ENCODE measurements around the gene BPIFB2.
"Not testable (repeated sequence)": the region's sequence is repeated elsewhere in the genome, so short reads cannot be mapped to it uniquely, and the experiment has no call there.

BPIFB2 gene

DNA sequence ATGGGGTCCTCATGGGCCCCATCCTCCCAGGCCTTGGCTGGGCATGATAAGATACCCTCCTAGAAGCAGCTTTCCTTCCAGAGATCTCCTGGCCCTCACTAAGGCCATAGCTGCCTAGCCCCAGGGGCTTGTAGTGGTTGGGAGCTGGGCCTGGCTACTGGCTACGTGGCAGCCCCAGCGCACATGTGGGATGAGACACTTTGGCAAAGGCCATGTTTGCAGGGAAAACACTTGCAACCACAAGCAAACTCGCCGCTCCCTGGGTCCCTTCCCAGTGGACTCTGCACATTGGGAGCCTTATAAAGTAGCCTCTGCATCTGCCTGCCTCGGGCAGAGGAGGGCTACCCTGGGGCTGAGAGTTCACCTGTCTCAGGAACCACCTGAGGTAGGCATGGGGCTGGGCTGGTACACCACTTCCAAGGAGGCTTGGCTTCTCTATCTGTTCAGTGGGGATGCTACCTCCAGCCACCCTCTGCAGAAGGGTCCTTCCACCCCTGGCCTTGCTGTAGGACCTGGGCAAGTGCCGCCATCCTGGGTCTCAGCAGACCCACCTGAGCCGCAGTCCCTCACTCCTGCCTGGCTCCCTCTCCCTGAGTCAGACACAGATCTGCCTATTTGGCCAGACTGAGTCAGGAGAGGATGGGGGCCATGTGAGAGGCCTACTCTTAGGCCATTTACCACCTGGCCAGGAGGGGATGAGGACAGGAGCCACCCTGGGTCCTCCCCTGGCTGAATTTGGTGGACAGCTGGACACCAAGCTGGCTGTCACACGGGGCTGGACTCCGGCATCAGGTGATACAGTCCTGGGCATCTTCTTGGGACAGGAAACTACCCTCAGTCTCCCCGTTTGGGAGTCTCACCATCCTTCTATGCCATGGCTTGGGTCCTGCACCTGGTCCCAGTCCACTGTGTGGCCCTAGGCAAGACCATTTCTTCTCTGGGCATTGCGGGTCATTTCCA lies at the start of gene BPIFB2:
Gene BPIFB2, plus strand, starts transcription at position 329 of the 960 bp plus-strand sequence. CDS start 871 bp downstream, outside the sequence.
- DNase-seq (ENCODE audit: low spot score): no peak

- peak; percentile 3 for DNase-seq (ENCODE audit: low spot score)
These were observed 48.9 kb upstream of the BPIFB2 start for GRCh38 chr20:32958574-32958973.

- peak; percentile 6 for DNase-seq (ENCODE audit: low spot score)
These were observed 47.9 kb upstream of the BPIFB2 start for GRCh38 chr20:32959351-32960221.

DNA sequence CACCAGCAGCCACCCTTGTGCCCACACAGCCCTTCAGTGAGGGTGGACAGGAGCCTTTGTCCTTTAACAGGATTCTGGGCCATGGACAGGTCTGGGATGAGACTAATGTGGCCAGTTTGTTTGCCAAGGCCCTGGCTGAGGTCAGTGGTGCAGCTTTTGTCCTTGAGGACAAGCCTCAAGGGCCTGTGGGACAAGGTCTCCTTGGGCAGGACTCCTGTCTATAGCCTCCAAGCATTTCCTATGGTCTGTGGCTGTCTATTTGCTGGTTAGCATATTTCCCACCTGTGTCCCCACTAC lies 47.3 kb upstream of the BPIFB2 start:
- DNase-seq (ENCODE audit: low spot score): no peak

DNA sequence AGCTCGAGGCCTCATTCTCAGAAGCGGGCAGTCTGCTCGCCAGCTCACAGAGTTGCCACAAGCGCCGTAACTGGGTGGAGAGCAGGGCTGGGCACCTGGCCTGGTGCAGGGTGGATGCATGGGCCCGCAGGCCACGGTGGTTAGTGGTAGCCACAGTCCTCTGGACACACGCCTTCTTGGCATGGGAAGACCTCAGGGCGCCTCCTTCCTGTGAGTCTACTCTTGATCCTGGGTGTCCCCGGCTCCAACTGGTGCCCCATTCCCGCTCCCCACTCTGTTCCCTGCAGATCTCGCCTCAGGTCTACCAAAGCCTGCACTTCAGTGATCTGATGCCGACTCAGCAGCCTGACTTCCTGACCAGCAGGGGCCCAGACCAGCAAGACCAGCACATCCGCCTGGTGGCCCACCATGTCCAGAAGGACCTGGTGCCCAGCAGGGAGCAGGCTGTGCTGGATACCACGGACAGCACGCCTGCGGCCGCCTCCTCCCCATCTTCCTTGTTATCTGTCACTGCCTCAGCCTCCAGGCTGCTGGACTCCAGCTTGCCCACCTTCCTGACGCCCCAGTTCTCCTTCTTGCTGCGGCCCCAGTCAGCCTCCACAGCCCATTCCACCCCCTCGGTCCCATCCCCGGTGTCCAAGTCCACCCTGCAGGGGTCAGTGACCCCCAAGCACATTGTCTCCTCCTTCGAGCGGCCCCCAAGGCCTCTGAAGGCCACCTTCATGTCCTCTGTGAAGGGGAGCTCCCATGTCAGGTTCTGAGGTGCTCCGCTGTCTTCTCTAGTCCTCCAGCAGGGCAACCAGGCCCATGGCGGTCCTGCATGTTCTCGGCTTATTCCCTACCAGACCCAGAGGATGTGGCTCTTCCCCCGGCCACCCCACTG lies 46.4 kb upstream of the BPIFB2 start:
- DNase-seq (ENCODE audit: low spot score): peak; percentile 5

DNA sequence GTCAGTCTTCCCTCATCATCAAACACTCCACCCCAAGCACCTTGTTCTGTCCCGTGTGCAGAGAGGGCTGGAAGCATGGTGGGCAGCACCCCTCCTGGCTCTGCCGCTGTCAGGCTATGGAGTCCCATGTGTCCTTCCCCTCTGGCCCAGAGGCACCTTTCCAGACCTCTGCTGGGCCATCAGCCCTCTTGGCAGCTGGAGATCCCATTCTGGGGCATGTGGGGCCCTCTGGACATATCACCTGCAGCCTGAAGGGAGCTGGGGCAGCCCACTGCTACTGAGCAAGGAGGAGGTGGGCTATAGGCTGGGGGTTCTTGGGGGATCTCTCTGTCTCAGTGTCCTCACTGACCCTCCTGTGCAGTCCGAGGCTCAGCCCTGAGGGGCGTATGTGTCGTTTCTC lies 45.5 kb upstream of the BPIFB2 start:
- peak; percentile 6 for DNase-seq (ENCODE audit: low spot score)

GRCh38 chr20:32962646-32963045 lies 44.9 kb upstream of the BPIFB2 start:
- not testable (repeated sequence) for DNase-seq (ENCODE audit: low spot score)

- DNase-seq (ENCODE audit: low spot score): peak; percentile 4
These were observed 44.3 kb upstream of the BPIFB2 start for GRCh38 chr20:32963176-32963575.

- no peak for DNase-seq (ENCODE audit: low spot score)
These were observed 42.9 kb upstream of the BPIFB2 start for GRCh38 chr20:32964575-32964974.

DNA sequence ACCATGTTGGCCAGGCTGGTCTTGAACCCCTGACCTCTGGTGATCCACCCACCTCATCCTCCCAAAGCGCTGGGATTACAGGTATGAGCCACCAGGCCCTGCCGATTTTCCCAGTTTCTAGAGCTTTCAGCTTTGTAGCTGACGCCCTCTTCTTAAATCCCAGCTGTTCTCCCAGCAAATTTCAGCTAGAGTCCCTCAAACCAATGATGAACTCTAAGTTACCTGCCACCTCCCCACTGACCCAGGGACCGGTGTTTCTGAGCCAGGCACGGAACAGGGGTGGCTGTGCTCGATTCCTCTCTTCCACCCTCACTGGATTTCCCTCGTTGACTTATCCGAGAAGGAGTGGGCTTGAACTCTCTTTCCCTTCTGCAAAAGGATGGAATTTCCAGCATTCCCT lies 42.4 kb upstream of the BPIFB2 start:
- DNase-seq (ENCODE audit: low spot score): no peak

DNA sequence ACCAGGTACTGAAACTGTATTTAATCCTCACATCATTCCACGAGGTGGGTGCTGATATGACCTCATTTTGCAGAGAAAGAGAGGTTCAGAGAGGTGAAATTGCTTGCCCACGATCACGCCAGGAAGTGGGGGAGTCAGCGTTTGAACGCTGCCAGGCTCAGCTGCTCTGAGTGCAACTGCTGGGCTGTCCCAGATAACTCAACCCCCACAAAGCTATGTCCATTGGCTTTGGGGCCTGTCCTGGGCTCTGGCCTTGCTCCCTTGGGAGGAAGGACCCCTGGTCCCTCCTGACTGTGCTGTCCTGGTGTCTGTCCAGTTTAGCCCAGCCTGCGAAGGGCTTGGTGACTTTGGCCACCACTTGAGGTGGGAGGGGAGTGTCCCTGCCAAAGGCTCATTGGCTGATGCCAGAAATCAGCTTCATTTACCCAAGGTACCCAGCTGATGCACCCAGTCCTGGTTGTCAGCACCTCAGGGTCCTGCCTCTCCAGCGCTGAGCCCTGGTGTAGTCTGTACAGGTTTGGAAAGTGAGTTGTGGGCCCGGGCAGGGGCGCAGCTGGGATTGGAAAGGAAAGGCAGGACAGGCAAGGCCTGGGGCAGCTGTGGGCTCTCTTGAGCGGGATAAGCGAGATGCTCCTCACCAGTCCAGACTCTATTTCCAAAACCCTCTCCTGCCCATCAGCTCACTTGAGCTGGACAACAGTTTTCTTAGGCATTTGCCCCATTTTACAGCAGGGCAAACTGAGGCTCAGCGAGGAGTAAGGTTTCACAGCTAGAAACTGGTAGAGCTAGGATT lies 41.7 kb upstream of the BPIFB2 start:
- DNase-seq (ENCODE audit: low spot score): peak; percentile 9

DNA sequence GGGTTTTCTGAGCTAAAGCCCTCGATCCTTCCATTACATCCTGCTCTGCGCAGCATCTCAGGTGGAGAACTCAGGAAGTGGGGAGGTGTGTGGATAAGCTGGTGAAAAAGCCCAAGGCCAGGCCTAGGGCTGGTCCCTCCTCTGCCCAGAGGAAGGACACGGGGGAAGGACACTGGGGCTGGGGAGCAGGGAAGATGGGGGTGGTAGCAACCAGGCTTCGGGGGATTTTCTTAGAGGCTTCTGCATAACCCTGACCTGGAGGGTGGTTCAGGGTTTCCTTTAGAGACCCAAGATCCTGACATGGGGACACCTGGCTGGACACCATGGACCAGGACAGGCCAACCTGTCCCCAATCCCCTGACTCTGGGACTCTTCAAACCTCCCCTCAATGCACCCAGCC lies 41.1 kb upstream of the BPIFB2 start:
- peak; percentile 2 for DNase-seq (ENCODE audit: low spot score)

DNA sequence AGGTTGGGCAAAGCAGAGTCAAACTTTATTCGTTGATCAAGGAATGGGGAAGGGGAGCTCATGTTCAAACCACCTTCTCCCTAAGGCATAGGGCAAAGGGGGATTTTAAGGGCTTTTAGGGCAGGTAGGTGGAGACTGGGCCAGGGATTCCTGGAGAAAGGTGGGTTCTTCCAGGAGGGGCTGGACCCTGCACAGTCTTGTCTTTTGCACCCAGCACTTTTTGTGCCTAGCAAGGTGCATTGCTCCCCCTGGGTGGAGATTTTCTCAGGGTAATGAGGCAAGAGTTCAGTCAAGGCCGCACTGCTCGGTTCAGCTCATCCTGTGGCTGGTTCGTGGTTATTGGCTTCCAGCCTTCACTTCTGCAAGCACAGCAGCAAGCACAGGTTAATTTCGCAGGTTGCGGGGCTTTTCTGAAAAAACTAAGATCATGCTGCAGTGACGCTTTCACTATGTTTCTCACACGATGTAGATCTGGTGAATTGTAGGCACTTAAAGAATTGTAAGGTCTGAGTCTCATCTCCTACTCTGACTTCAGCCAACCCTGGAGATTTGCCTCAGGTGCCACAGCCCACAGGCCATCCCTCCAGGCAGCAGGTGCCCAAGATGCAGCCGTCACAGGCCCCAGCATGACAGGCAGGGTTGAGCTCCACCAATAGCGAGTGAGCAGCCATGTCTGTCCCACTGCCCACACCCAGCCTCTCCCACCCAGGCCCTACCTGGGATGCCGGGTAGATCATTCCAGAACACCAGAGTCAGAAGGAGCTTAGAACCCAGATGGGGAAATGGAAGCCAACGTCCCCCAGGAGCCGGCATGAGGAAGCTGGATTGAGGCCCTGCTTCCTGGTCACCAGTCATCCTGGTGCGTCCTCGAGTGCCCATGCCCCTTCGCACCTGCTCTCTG lies 40.4 kb upstream of the BPIFB2 start:
- DNase-seq (ENCODE audit: low spot score): peak; percentile 7

GRCh38 chr20:32967961-32968457 lies 39.5 kb upstream of the BPIFB2 start:
- DNase-seq (ENCODE audit: low spot score): no peak

- no peak for DNase-seq (ENCODE audit: low spot score)
These were observed 38.8 kb upstream of the BPIFB2 start for GRCh38 chr20:32968478-32969241.

GRCh38 chr20:32969356-32970114 lies 38.0 kb upstream of the BPIFB2 start:
- DNase-seq (ENCODE audit: low spot score): no peak

GRCh38 chr20:32970115-32970972 lies 37.2 kb upstream of the BPIFB2 start:
- DNase-seq (ENCODE audit: low spot score): no peak

All from AG20443 (cell line).